Natural killer cell (primary cell): Measurements from ENCODE around the gene GMPR. TPM values are rescaled to one million over a fixed set of nuclear protein-coding genes. Genes with fewer than 3 reads are reported as not detected.

Experiments used
- ATAC-seq, 3 donors: fragments of 150-1000 bp in 2 of 3; fragments of 200-7000 bp in 1 of 3; cut with Tn5 transposase; 1 replicate in 1 of 3; 2 replicates in 2 of 3; pipeline ENCODE4 v1.10.0; 2021; ENCODE audit warnings: mild to moderate bottlenecking in 2 of 3, moderate library complexity in 2 of 3
- DNase-seq, 2 donors: peaks; one replicate each; pipeline versions ENCODE4 v3.0.0 to v3.0.0-alpha.2; 2013 to 2021; ENCODE audit warnings: mixed read lengths in 1 of 2
- H3K27ac ChIP-seq: one replicate; pipeline ENCODE4 v1.5.1; 2013; ENCODE audit warnings: mild to moderate bottlenecking, low read length
- H3K27me3 ChIP-seq: one replicate; pipeline ENCODE4 v1.6.1; 2013; ENCODE audit warnings: low read length; ENCODE audit not compliant: control insufficient read depth, insufficient read depth
- H3K36me3 ChIP-seq: one replicate; pipeline ENCODE4 v1.6.1; 2013; ENCODE audit warnings: low read length; ENCODE audit not compliant: control insufficient read depth, insufficient read depth
- H3K4me1 ChIP-seq: one replicate; pipeline ENCODE4 v1.6.1; 2013; ENCODE audit warnings: low read length; ENCODE audit not compliant: control insufficient read depth, insufficient read depth
- H3K4me3 ChIP-seq: one replicate; pipeline ENCODE4 v1.5.1; 2013; ENCODE audit warnings: low read length
- H3K9me3 ChIP-seq: one replicate; pipeline ENCODE4 v1.6.1; 2013; ENCODE audit warnings: low read length; ENCODE audit not compliant: control insufficient read depth, insufficient read depth
- H3K27ac Mint-ChIP-seq, 2 donors: one replicate each; pipeline ENCODE4 v1.8.0; 2022; ENCODE audit warnings: mild to moderate bottlenecking in 2 of 2, mixed read lengths in 2 of 2, moderate library complexity in 1 of 2
- H3K27me3 Mint-ChIP-seq, 2 donors: one replicate each; pipeline ENCODE4 v1.8.0; 2022; ENCODE audit warnings: low read depth in 2 of 2, mixed read lengths in 2 of 2
- H3K36me3 Mint-ChIP-seq: one replicate; pipeline ENCODE4 v1.8.0; 2022; ENCODE audit warnings: mixed read lengths
- H3K4me1 Mint-ChIP-seq, 2 donors: one replicate each; pipeline ENCODE4 v1.8.0; 2022; ENCODE audit warnings: mixed read lengths in 2 of 2
- H3K4me3 Mint-ChIP-seq: one replicate; pipeline ENCODE4 v1.8.0; 2022; ENCODE audit warnings: mild to moderate bottlenecking, moderate library complexity, mixed read lengths
- H3K9me3 Mint-ChIP-seq, 2 donors: one replicate each; pipeline ENCODE4 v1.8.0; 2022; ENCODE audit warnings: mixed read lengths in 2 of 2
- CTCF ChIP-seq: fragments of 200-600 bp; IDR thresholded peaks from one replicate; pipeline ENCODE4 v1.8.0; 2022; ENCODE audit warnings: antibody characterized with exemption
- WGBS: methylation state at CpG from one replicate; pipeline ENCODE4 v1.1.7; 2013; ENCODE audit warnings: missing lambda C conversion rate; ENCODE audit not compliant: insufficient coverage; 5-methylcytosine and 5-hydroxymethylcytosine counted together
- intact Hi-C: fragments of 100-400 bp; cut with micrococcal nuclease; formaldehyde crosslinking; loops from one replicate; pipeline ENCODE4 v1.14.2; 2022
- total RNA-seq, 4 donors: library from RNA; stranded (reverse); fragments of 120-200 nt in 1 of 4; gene quantifications; one replicate each; pipeline versions ENCODE4 v1.2.3 to v1.2.4, GENCODE V29; 2013 to 2022

Gene GMPR
- total RNA-seq, 3 donors from 2014 or later (not counting 1 experiment from before 2014, with no cell fraction given): 0.95 to 3.4 (median 3.2) TPM

- no peaks in the 10 kb centered on the region for H3K36me3 Mint-ChIP-seq
- peak; percentile 91 for TF ChIP-seq CTCF
- H3K4me1 ChIP-seq: peaks cover 12% of the 10 kb centered on the region
- intact Hi-C loops: loop anchor here (1.0 kb wide), 4 partner anchors 9 to 755 kb away; no protein-coding TSS in a partner anchor
- H3K27ac ChIP-seq: peak overlapping the region; percentile 25
- no peaks in the 10 kb centered on the region for H3K27me3 Mint-ChIP-seq
- no peaks in the 10 kb centered on the region for H3K9me3 Mint-ChIP-seq
- no peak overlapping the region for H3K4me3 Mint-ChIP-seq
- H3K36me3 ChIP-seq: no peaks in the 10 kb centered on the region
- DNase-seq: peak; percentile 47 to 84
- no peak overlapping the region for H3K4me3 ChIP-seq
- no peak overlapping the region for H3K27ac Mint-ChIP-seq
- no peaks in the 10 kb centered on the region for H3K9me3 ChIP-seq
- 33% methylated on average over 10 of the region's 11 CpGs for WGBS
- peak; percentile 58 to 66 (median 63) for ATAC-seq
- no peaks in the 10 kb centered on the region for H3K4me1 Mint-ChIP-seq
- no peaks in the 10 kb centered on the region for H3K27me3 ChIP-seq
These were observed 93.2 kb downstream of the GMPR start for GRCh38 chr6:16331384-16332174.

- Histone ChIP-seq H3K36me3 (no peaks in the 10 kb centered on the region), H3K9me3 (no peaks in the 10 kb centered on the region), H3K4me1 (peaks cover 12% of the 10 kb centered on the region), H3K27ac (no peak overlapping the region), H3K4me3 (no peak overlapping the region), H3K27me3 (no peaks in the 10 kb centered on the region)
- H3K9me3 Mint-ChIP-seq: no peaks in the 10 kb centered on the region
- DNase-seq (peak; percentile 72 to 92), ATAC-seq (peak; percentile 96 to 98 (median 97))
- peak; percentile 69 for TF ChIP-seq CTCF
- H3K27ac Mint-ChIP-seq: no peak overlapping the region
- no peaks in the 10 kb centered on the region for H3K4me1 Mint-ChIP-seq
- no peak overlapping the region for H3K4me3 Mint-ChIP-seq
- H3K36me3 Mint-ChIP-seq: no peaks in the 10 kb centered on the region
- H3K27me3 Mint-ChIP-seq: no peaks in the 10 kb centered on the region
- 2% methylated on average over 7 of the region's 7 CpGs for WGBS
- intact Hi-C loops: loop anchor here (1.0 kb wide), 4 partner anchors 10 to 754 kb away; no protein-coding TSS in a partner anchor
These were observed 93.8 kb downstream of the GMPR start for GRCh38 chr6:16332175-16332542.

GRCh38 chr6:16333580-16333979 lies 95.2 kb downstream of the GMPR start:
- Histone ChIP-seq H3K4me1 (peaks cover 12% of the 10 kb centered on the region), H3K27ac (no peak overlapping the region), H3K36me3 (no peaks in the 10 kb centered on the region), H3K4me3 (no peak overlapping the region), H3K27me3 (no peaks in the 10 kb centered on the region), H3K9me3 (no peaks in the 10 kb centered on the region)
- 85% methylated on average over 3 of the region's 3 CpGs for WGBS
- intact Hi-C loops: no loop called here
- H3K4me3 Mint-ChIP-seq: no peak overlapping the region
- H3K4me1 Mint-ChIP-seq: no peaks in the 10 kb centered on the region
- no peaks in the 10 kb centered on the region for H3K9me3 Mint-ChIP-seq
- ATAC-seq (no peak), DNase-seq (no peak)
- no peak overlapping the region for H3K27ac Mint-ChIP-seq
- no peaks in the 10 kb centered on the region for H3K27me3 Mint-ChIP-seq
- TF ChIP-seq CTCF: no peak
- H3K36me3 Mint-ChIP-seq: no peaks in the 10 kb centered on the region
